ENCODE measurements around the gene JAKMIP3. TPM values are rescaled to one million over a fixed set of nuclear protein-coding genes. Genes with fewer than 3 reads are reported as not detected.

The JAKMIP3 gene
- total and polyA plus RNA-seq, 12 donors: 0.18 to 7.0 (median 0.79) TPM

DNA sequence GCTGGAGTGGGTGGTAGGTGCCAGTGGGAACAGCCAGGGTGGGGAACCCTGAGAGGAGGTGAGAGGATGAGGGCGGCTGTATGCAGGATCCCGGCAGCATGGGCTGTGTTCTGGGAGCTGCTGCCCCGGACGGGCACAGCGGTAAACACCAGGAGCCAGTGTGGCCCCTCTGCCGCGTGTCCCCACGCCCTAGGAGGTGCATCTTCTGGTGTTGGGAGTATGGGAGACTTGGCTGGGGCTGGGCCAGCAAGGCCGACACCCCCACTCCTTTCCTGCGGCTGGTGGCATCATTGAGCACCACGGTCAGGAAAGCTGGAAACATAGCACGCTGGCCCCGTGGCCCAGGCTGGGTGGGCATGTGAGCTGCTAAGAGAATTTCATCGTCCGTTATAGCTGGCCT, 24.4 kb upstream of the JAKMIP3 start:
- intact Hi-C loops (cut with DNase I): no loop called here
- Histone ChIP-seq H3K36me3 (replicated peaks in 1 of 2) (no peaks in the 10 kb centered on the region), H3K27ac (no peak overlapping the region), H3K9me3 (replicated peaks in 1 of 3) (no peaks in the 10 kb centered on the region), H3K27me3 (peaks cover 31% of the 10 kb centered on the region), H3K4me3 (no peak overlapping the region), H3K4me1 (replicated peaks in 1 of 2) (peaks cover 0 to under 1% of the 10 kb centered on the region in 2 donors)
- TF ChIP-seq, protein P1, sequence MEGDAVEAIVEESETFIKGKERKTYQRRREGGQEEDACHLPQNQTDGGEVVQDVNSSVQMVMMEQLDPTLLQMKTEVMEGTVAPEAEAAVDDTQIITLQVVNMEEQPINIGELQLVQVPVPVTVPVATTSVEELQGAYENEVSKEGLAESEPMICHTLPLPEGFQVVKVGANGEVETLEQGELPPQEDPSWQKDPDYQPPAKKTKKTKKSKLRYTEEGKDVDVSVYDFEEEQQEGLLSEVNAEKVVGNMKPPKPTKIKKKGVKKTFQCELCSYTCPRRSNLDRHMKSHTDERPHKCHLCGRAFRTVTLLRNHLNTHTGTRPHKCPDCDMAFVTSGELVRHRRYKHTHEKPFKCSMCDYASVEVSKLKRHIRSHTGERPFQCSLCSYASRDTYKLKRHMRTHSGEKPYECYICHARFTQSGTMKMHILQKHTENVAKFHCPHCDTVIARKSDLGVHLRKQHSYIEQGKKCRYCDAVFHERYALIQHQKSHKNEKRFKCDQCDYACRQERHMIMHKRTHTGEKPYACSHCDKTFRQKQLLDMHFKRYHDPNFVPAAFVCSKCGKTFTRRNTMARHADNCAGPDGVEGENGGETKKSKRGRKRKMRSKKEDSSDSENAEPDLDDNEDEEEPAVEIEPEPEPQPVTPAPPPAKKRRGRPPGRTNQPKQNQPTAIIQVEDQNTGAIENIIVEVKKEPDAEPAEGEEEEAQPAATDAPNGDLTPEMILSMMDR (IDR thresholded peaks at IDR 0.05): no peak
- no peak for TF ChIP-seq POLR2A (IDR thresholded peaks at IDR 0.05)
- DNase-seq: no peak
- WGBS, 4 donors: 91 to 92% (median 91%) methylated on average over 9 to 15 of the region's 15 CpGs

DNA sequence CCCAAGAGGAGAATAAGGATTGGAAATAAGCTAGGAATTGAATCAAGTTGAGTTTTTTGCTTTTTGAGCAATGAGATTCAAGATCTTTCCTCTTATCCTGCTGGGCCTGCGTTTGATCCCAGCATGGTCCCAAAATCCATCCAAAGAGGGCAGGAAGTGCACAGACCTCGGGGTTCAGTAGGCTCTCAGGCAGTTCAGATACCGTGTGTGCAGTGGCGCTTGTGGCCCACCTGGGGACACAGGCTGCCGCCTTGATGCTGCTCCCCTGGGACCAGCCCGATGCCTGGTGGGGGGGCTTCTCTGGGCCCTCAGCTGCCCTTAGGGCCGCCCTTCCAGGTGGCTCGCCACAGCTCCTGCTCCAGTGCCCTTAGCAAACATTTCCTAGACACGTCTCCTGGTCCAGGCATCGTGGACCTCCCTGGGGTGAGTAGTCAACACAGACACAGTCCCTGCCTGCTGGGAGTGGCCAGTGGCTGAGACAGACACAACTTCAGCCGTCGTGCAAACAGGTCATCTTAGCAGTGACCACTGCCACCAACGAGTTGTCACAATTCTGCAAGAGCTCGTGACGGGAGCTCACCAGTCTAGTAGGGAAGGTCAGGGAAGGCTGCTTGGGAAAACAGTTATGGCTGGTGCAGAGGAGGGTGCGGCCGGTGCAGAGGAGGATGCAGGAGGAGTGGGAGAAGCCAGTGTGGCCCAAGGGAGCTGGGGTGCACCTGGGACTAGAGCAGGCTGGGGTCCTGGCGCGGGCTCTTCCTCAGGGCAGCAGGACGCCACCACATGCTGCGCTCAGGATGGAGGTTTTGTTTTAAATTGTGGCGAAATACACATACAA, 21.7 kb upstream of the JAKMIP3 start:
- 60 to 66% (median 63%) methylated on average over 15 to 22 of the region's 22 CpGs for WGBS, 4 donors

DNA sequence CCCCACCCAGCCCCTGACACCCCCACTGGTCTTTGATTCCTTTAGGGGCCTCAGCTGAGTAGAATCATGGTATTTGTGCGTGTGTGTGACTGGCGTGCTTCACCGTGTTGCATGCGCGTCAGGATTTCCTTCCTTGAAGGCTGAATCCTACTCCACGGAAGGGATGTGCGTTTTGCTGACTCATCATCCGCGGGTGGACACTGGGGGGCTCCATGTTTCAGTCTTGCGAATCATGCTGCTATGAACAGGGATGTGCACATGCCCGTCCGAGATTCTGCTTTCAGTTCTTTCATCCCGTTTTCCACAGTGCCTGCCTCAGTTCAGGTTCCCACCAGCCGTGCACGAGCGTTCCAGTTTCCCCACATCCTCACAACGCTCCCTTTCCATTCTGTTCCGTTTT, 20.9 kb upstream of the JAKMIP3 start:
- intact Hi-C loops (cut with DNase I): no loop called here
- DNase-seq: no peak
- Histone ChIP-seq H3K27ac (no peak overlapping the region), H3K27me3 (peaks cover 13% of the 10 kb centered on the region), H3K36me3 (replicated peaks in 1 of 2) (no peaks in the 10 kb centered on the region), H3K9me3 (replicated peaks in 1 of 3) (no peaks in the 10 kb centered on the region), H3K4me3 (no peak overlapping the region), H3K4me1 (replicated peaks in 1 of 2) (no peaks in the 10 kb centered on the region)
- TF ChIP-seq, protein P1 (IDR thresholded peaks at IDR 0.05): no peak
- WGBS, 4 donors: 76 to 79% (median 77%) methylated on average over 15 to 18 of the region's 18 CpGs

More for the DNA sequence above, 21.7 kb upstream of the JAKMIP3 start:
- H3K27ac ChIP-seq: no peak overlapping the region
- intact Hi-C loops (cut with DNase I): no loop called here
- no peaks in the 10 kb centered on the region for H3K36me3 ChIP-seq (replicated peaks in 1 of 2)
- H3K4me1 ChIP-seq (replicated peaks in 1 of 2): no peaks in the 10 kb centered on the region
- TF ChIP-seq, protein P1 (IDR thresholded peaks at IDR 0.05): no peak
- no peak for TF ChIP-seq POLR2A (IDR thresholded peaks at IDR 0.05)
- H3K27me3 ChIP-seq: peaks cover 14% of the 10 kb centered on the region
- H3K9me3 ChIP-seq (replicated peaks in 1 of 3): no peaks in the 10 kb centered on the region
- no peak overlapping the region for H3K4me3 ChIP-seq
- DNase-seq: no peak

DNA sequence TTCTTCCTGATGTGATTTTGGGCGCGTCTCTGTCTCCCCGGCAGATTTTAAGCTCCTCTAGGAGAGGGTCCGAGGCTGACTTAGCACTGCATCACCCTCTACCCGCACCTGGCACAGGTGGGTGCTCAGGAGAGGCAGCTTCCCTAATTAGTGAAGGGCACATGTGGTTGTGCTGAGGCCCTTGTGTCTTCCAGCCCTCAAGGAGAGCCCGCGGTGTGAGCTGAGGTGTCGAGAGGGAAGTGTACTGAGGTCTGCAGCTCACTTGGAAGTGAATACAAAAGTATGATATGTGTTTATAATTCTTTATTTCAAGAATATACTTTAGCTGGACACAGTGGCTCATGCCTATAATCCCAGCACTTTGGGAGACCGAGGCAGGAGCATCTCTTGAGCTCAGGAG, 20.4 kb upstream of the JAKMIP3 start:
- H3K9me3 ChIP-seq (replicated peaks in 1 of 3): no peaks in the 10 kb centered on the region
- no peak overlapping the region for H3K4me3 ChIP-seq
- WGBS, 4 donors: 87 to 93% (median 89%) methylated on average over 9 of the region's 9 CpGs
- TF ChIP-seq, protein P1 (IDR thresholded peaks at IDR 0.05): no peak
- TF ChIP-seq POLR2A (IDR thresholded peaks at IDR 0.05): no peak
- intact Hi-C loops (cut with DNase I): no loop called here
- no peak for DNase-seq
- H3K4me1 ChIP-seq (replicated peaks in 1 of 2): no peaks in the 10 kb centered on the region
- no peak overlapping the region for H3K27ac ChIP-seq
- H3K27me3 ChIP-seq: peaks cover 13% of the 10 kb centered on the region
- H3K36me3 ChIP-seq (replicated peaks in 1 of 2): no peaks in the 10 kb centered on the region

Data from adrenal gland (tissue), 12 donors.